DMS153 treated with DMSO at 0.1 percent for 48 hours (cell line): ENCODE data around the gene HADH.
A peak's percentile ranks its signal among the peaks of the same experiment; 100 is the strongest.
"Not testable (repeated sequence)": the region's sequence is repeated elsewhere in the genome, so short reads cannot be mapped to it uniquely, and the experiment has no call there.

ENCODE experiments used
- DNase-seq: peaks from one replicate; lab custom pipeline; 2025; ENCODE audit not compliant: unreplicated experiment; lab: John Stamatoyannopoulos, UW

The HADH gene

DNA sequence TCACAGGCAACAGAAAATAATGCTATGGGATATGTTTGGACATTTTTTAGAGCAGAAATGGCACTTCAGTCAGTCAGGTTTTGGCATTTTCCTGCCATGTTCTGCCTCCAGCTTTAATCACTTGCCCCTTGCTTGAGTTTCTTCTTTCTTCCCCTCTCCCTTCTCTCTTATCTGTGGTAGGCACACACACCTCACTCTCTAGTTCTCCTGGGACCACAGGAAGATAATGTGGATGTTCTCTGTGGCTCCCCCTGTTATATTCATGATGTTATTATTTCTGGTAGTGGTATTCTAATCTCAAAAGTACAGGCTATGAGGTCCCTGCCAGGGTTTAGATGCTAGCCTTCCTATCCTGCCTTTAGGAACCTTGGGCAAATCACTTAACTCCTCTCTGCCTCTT, 5.2 kb downstream of the HADH start:
- no peak for DNase-seq

DNA sequence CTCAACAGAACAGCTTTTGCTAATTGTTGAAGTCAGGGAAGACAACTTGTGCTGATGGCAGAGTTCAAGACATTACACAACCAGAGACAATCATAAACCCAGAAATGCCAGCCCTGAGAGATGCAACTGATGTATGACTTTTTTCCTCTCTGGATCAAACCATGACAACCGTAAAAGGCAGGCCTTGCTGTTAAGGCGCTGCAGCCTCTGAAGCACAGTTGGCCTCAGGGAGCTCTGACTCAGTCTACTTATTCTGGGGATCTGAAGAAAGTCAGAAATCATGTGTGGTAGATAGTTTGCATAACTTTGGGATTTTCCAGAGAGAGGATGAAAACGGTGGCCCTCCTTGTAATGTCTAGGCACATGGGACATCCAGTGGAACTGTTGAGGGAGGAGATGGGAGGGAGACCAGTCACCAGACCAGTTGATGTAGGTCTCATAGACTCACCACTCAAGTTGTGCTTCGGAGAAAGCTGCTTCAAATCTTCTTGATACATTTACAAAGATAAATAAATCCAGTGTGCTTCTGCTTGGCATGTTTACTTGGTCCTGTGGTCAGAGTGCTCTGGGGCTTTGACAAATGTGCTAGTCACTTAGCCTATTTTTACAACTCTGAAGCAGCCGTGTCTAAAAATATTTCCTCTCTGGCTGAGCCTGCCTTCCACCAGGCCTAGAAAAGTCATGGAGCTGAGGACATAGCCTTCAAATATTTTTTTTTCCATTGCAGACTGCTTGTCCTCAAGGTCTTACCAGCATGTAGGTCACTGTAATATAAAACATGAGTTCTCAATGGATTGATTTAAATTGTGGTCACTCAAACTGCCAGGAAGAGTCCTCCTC, 7.5 kb downstream of the HADH start:
- DNase-seq: no peak

DNA sequence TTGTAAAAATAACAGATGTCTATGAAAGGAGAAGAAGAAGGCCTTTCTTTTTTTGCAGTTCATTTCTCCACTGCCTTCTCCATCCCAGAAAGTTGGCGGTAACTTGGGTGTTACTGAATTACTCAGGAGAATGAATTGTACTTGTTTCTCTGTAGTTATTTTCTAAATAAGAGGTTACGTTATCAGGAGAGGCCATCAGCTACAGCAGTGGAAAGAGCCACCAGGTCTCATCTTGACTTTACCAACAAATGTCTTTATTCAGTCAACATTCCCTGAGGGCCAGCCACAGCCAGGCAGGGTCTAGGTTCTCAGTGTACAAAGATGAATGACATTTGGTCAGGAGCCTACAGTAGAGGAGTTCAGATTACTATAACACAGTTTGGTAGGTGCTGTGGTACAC, 8.1 kb downstream of the HADH start:
- DNase-seq: no peak

DNA sequence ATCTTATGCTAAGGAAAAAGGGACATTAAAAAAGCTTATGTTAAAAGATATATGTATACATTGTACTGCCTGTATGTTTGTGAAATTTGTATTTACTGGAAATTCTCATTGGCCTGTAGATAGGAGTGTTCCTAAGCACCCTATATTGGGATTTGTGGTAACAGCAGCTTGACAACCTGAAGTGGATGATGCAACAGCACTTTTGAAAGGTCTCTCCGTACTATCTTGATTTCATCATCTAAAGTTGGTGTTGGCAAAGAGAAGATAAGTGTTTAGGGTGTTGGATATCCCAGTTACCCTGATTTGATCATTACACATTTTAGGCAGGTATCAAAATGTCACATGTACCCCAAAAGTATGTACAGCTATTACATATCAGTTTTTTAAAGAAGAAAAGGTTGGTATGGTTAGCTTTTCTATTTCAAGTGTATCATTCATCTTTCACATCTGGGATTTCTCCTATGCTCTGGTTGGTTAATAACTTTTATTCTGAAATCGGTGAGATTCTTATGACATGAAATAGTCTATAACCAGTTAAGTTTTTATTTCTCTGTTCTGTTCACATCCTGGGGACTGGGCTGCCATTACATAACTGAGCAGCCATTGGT, 10.3 kb downstream of the HADH start:
- no peak for DNase-seq

DNA sequence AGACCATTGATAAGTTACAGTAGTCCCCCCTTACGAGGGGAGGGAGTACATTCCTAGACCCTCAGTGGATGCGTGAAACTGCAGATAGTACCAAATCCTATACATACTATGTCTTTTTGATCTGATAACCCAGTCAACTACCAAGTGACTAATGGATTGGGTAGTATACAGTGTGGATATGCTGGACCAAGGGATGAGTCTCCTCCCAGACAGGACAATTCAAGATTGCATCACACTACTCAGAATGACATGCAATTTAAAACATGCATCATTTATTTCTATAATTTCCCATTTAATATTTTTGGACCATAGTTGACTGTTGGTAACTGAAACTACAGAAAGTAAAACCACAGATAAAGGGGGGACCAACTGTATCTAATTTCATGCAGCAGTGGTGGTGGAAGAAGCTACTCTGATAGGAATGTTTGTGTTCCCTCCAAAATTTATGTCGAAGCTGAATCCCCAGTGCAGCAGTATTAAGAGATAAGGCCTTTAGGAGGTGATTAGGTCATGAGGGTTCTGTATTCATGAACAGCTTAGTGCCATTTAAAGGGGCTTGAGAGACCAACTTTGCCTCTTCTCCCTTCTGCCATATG, 11.9 kb downstream of the HADH start:
- DNase-seq: no peak

DNA sequence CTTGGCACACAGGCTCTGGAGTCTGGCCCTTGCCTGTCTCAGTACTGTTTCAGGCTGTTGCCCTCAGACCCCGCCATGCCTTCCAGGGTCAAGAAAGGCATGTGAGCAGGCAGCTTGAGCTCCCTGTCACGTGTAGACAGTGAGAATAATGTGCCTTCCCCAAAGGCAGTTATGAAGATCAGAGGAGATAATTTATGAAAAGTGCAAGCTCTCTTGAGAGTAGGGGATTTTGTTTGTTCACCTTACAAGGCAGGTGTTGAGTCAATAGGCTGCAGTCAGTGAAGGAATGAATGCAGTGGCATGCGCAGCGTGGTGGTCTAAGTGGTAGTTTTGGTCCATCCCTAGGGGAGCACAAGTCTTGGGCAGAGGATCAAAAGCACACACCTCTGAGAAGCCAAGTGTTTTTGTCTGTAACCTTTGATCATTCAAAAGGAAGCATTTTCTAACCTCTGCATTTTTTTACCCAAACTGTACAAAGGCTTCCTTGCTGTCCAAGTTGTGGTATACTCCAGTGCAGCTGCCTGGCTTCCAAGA, 14.4 kb downstream of the HADH start:
- DNase-seq: no peak

DNA sequence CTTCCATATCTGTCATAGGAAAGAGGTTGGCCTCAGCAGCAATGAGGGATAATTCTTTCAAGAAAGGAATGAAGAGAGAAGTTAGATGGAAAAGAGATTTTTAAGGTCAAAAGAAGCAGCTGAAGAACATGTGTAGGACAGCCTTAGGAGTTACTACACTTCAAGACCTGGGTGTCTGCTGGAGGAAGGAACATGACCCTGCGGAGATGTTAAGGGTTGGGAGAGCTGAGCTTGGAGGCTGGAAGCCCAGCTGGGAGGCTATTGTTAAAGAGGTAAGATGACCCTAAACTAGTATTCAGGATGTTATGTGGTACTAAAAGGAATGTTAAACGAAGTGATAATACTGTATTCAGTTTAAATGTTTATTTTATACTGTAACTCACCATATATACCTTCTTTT, 15.0 kb downstream of the HADH start:
- no peak for DNase-seq

DNA sequence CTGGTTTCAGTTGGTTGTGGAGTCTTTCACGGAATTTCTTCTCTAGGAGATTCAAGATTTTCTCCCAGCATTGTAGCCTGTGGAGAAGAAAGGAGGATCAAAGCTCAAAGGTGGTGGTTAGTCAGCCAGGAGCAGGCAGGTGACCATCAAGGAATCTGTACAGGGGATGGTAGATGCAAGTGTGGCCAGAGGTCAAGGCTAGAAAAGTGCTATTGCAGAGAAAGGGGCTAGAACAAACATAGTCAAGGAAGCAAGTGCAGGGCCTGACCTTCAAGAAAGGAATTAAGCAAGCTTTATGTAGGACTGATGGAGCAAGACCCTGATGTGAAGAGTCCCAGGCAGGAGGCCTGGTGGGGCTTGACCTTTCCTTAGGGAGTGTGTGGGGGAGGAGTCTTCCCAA, 16.1 kb downstream of the HADH start:
- DNase-seq: no peak

DNA sequence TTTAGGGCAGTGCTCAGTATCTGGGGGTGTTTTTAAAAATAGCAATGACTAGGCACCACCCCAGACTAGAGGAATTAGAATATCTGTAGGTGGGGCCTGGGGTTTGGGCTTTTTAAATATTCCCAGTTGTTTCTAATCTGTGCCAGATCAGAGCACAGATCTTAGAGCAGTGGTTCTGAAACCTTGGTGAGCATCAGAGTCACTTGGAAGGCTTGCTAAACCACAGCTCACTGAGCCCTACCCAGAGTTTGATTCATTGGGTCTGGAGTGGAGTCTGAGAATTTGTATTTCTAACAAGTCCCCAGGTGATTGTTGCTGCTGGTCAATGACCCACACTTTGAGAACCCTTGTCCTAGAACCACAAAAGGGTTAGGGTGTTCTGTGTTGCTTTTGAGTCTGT, 16.7 kb downstream of the HADH start:
- no peak for DNase-seq

DNA sequence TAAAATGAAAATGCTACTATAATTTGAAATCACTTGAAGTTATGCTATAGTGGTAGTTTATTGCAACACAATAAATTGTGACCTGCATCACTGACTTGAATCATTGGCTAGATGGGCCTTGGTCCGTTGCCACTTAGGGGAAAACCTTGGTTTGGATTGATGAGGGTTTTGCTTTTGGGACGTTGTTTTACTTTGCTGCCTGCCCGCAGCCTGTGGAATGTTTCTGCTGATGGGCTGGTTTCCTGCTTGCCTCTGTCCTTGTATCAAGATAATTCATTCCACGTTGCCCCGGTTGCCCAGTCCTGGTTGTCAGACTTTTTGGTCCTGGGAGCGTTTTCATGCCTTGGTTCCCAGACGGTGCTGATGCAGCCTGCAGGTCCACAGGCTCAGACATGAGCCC, 18.3 kb downstream of the HADH start:
- no peak for DNase-seq

DNA sequence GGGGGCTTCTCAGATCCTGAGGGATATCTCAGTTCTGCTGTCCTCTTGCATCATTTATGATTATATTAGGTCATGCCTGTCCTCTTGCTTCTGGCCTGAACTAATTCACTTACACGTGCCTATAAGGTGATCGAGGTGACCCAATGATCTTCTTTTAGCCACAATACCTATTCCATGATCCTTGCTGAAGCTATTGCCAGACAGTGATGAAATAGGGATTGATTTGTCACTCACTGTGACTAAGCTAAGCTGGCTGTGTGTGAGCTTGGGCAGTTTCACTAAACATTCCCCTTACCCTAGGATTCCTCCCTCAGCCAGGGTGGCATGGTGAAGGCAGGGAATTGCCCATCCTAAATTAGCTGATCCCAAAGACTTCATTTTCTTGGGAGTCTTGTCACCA, 19.0 kb downstream of the HADH start:
- no peak for DNase-seq

DNA sequence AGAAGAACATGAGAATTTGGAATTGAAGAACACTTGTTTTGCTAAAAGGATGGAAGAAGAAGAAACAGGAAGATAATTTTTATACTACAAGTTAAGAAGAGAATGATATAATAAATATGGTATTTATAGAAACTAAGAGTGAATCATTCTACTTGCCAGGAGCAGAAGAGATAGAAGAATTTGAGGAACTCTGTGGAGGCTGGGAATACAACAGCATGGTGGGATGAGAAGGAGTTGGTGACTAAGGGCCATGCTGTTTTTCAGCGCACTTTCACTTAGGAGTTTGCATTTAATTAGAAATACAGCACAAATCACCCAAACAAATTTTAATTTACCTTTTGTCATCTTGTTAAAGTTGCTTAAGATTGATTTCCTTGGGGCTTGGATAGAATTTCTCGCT, 20.5 kb downstream of the HADH start:
- DNase-seq: no peak

DNA sequence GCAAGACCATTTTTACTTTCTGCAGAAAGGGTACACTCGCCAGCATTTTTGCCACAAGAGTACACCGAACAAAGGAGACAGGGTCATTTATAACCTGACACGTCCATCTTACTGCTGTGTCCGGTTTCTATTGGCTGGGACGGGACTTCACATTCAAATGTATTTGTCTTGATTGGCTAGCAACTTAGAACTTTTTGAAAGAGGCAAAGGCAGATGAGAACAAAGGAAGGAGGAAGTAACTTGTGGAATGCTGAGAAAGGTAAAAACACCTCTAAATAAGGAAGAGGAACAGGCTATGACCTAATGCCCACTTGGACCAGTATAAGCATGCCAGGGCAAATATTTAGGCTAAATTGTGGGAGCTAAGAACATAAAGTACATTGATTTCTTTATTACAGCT, 22.7 kb downstream of the HADH start:
- not testable (repeated sequence) for DNase-seq

DNA sequence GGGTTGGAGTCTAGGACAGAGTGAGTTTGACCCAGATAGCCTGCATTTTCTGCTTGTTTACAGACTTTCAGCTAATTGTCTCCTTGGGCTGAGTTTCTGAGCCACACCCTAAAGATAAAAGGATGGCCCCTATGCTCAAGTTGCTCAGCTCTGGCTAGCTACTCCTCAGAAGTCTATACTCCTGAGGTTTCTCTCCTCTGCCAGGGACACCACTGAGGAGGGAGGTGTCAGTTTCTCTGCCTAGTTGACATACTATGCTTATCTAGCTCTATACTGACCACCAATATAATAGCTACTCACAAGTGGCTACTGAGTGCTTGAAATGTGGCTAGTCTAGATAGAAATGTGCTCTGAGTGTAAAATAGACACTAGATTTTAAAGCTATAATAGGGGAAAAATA, 23.6 kb downstream of the HADH start:
- no peak for DNase-seq

DNA sequence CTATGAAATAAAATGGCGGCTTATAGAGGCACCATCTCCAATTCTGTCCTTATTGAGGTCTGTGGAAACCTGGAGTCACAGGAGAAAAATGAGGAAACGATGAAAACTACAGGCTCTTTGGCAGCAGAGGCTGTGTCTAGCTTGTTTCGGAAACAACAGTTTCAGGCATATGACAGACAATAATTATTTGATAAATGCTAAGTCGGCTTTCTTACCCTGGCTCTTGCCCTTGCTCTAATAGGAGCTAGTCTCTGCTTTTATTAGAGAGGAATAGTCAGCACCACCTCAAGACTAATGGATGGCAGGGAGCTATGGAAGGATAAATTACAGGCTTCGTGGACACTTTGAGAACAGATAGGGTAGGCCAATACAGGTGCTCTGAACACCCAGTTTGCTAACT, 24.3 kb downstream of the HADH start:
- no peak for DNase-seq

DNA sequence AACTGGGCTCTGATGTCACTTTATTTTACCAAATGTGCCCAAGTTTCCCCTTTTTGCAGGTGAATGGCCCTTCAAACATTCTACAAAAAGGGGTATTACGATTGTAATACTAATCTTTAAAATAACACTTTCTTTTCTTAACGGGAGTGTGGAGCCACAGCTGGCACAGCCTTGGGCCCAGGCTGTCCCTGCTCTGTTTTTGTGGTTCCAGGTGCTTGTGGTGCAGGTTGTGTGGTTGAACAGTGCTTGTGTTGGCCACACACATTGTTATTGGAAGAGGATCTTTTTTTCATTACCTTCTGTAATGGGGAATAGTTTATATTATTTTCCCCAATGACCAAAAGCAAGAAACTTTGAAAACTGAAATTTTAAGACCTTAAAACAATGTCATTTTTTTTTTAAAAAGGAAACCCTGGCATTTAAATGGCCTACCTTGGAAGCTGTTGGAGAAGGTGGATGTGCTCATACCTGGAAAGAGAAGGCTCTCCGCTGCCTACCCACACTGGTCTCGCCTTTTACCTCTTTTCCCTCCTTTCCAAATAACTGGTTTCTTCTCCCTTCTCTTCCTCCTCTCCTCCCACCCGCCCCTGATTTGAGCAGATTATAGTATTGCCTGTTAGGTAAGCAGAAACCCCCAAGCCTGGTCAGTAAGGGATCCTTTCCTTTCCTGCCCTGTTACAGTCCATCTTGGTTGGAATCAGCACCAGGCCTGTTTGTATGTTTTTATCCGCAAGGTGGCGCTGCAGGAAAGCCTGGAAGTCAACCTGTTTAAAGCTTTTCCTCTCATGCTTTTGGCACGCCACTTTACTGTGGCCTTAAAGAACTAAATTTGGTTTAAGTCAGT, 28.6 kb downstream of the HADH start:
- DNase-seq: peak; percentile 52

DNA sequence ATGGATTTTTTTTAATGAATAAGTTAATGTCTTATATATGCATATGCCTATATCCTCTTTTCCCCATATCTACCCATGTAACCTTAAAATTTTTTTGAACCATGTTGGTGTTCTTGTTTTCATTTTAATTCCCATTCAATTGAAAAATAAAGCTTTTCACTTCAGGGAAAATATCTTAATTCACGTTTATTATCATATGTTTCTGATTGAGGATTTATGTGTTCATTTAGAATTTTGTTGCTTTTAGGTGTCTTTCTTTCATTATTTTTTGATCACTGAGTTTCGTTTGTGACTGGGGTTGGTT, 29.1 kb downstream of the HADH start:
- no peak for DNase-seq

DNA sequence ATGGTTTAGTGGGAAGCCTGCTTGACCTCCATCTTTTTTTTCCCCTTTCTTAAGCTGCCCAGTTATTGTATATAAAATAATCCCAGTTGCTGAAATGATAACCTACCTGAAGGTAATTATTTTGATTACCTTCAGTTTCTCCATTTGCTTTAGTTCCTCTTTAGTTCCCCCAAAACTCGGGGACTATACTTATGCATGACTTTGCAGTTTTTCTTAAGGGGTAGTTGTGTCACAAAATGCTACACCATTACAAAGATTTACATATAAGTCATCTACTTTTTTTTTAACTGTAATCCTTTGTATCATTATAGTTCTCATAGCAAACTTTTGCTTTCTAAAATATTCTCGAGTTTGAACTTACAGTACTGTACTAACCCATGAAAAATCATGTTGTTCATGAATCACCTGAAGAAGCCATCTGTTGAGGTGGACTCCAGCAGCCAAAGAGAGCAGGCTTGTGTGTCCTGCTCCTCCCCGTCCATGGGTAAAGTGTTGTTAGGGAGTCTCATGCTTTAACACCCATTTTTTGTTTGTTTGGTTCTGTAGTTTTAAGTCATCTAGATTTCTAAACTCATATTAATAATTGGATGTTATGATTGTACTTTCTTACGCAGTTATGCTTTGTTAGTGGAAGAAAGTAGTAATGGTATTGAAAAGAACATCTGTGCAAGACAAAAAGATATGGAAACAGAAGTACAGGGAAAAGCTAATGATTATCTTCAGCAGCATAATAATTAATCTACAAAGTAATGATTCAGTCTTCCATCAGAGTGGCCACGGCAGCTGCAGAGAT, 34.6 kb downstream of the HADH start:
- no peak for DNase-seq

DNA sequence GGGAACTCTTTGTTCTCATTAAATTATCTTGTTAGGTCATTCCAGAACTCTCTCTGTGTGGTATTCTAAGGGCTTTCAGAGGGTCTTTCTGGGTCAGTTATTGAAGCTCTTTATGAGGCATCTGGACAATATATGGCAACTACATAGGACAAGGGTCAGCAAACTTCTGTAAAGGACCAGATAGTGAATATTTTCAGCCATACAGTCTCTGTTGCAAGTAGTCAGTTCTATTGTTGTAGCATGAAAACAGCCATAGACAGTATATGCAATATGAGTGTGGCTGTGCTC, 35.1 kb downstream of the HADH start:
- DNase-seq: no peak

DNA sequence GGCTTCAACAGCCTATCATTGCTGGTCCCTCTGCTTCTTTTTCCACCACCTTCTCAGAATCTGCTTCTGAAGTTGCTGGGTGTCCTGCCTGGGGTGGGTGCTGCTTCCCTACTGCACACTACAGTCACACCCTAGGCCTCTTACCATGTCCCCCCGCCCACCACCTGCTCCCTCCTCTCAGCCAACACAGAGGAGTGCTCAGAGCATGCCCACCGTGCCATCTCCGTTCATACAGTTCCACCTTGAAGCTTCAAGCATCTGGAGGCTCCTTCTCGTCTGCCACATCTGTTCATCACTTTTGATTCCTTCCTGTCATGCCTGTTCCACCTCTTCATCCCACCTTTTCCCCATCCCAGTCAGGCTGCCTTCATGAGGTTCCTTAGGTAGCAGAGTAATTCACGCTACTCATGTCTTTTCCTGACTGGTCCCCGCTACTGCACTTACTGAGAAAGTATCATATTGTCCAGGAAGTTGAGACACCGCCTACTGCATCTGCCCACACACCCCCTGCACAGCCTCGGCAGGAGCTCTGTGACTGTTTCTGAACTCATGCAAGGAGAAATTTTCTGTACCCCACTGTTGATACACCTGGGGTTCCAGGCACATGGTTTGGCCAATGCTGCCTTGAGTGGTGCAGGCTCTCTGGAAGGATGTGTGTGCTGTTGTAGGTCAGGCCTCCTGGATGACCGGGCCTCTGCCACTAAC, 39.5 kb downstream of the HADH start:
- DNase-seq: no peak
